Lung (tissue), 12 donors: Measurements from ENCODE around the gene CEP128. TPM values are rescaled to one million over a fixed set of nuclear protein-coding genes. Genes with fewer than 3 reads are reported as not detected.

ENCODE experiments used
- ATAC-seq: fragments of 200-7000 bp; cut with Tn5 transposase; one replicate; pipeline ENCODE4 v1.9.1; 2020; ENCODE audit warnings: moderate number of reproducible peaks; ENCODE audit not compliant: insufficient read depth, low FRiP score
- DNase-seq, 3 donors: peaks; one replicate each; pipeline ENCODE4 v3.0.0-alpha.2; 2013 to 2017
- H3K27ac ChIP-seq, 2 donors: one replicate each; pipeline ENCODE4 v1.5.1; 2013; ENCODE audit warnings: mild to moderate bottlenecking in 2 of 2, moderate library complexity in 2 of 2, control low read depth in 1 of 2, inconsistent platforms in 1 of 2, low read depth in 1 of 2, low read length in 1 of 2
- H3K27me3 ChIP-seq, 3 donors: one replicate each; pipeline ENCODE4 v1.5.1; 2013; ENCODE audit warnings: low read length in 2 of 3; ENCODE audit not compliant: control insufficient read depth in 3 of 3, insufficient read depth in 3 of 3
- H3K36me3 ChIP-seq, 4 donors: one replicate each; pipeline ENCODE4 v1.5.1; 2013; ENCODE audit warnings: low read length in 4 of 4, mild to moderate bottlenecking in 1 of 4, moderate library complexity in 1 of 4; ENCODE audit not compliant: control insufficient read depth in 4 of 4, insufficient read depth in 4 of 4
- H3K4me1 ChIP-seq, 5 donors: one replicate each; pipeline ENCODE4 v1.5.1; 2013; ENCODE audit warnings: low read length in 5 of 5, mild to moderate bottlenecking in 2 of 5, moderate library complexity in 1 of 5; ENCODE audit not compliant: control insufficient read depth in 5 of 5, insufficient read depth in 5 of 5
- H3K4me3 ChIP-seq: one replicate; pipeline ENCODE4 v1.5.1; 2013; ENCODE audit warnings: mild to moderate bottlenecking, control low read depth, moderate library complexity
- H3K9ac ChIP-seq, 2 donors: one replicate each; pipeline ENCODE4 v1.5.1; 2013; ENCODE audit warnings: low read length in 2 of 2, control low read depth in 1 of 2; ENCODE audit not compliant: insufficient read depth in 1 of 2
- H3K9me3 ChIP-seq, 4 donors: one replicate each; pipeline ENCODE4 v1.5.1; 2013; ENCODE audit warnings: low read length in 3 of 4, mild to moderate bottlenecking in 1 of 4, moderate library complexity in 1 of 4; ENCODE audit not compliant: control insufficient read depth in 4 of 4, insufficient read depth in 3 of 4
- CTCF ChIP-seq: IDR thresholded peaks from 2 replicates; pipeline ENCODE4 v1.5.1; 2012; ENCODE audit warnings: mild to moderate bottlenecking; ENCODE audit errors: control extremely low read depth, extremely low read depth
- WGBS, 2 donors: extraction: QIAGEN DNeasy Blood & Tissue Kit; methylation state at CpG; one replicate each; pipeline ENCODE4 v1.1.7; 2013; 5-methylcytosine and 5-hydroxymethylcytosine counted together
- polyA plus RNA-seq, 2 donors: library from polyadenylated mRNA; stranded (reverse); fragments of 200-250 nt; gene quantifications; one replicate each; pipeline ENCODE4 v1.2.1, GENCODE V29; 2013
- total RNA-seq, 2 donors: library from RNA; depleted of rRNA in 1 of 2; stranded (reverse); fragments of >200 nt in 1 of 2; gene quantifications; one replicate each; pipeline ENCODE4 v1.2.1, GENCODE V29; 2014 to 2021
- donor health status: control.
- donor health status: control.
- donor health status: Bipolar disorder and iron deficiency.
- donor health status: healthy.
- donor health status: DM: yes; HTN: yes; CAD: no.

Gene CEP128
- total and polyA plus RNA-seq, 4 donors, result 1.1 to 12.0 (median 6.2) TPM

- H3K4me3 ChIP-seq, result no peak overlapping the region
- WGBS, 2 donors, result 95 to 100% methylated on average over 1 of the region's 1 CpG
- no peaks in the 10 kb centered on the region for H3K9me3 ChIP-seq
- H3K9ac ChIP-seq, result no peak overlapping the region
- H3K27me3 ChIP-seq, result no peaks in the 10 kb centered on the region
- ATAC-seq (no peak), DNase-seq (no peak)
- H3K4me1 ChIP-seq, result no peaks in the 10 kb centered on the region
- H3K36me3 ChIP-seq, result no peaks in the 10 kb centered on the region
- TF ChIP-seq CTCF, result no peak
- no peak overlapping the region for H3K27ac ChIP-seq
These were observed 215.3 kb downstream of the CEP128 start for GRCh38 chr14:80726211-80726610.

- TF ChIP-seq CTCF, result no peak
- 93 to 100% methylated on average over 1 of the region's 1 CpG for WGBS, 2 donors
- Histone ChIP-seq H3K36me3 (no peaks in the 10 kb centered on the region), H3K27me3 (no peaks in the 10 kb centered on the region), H3K9me3 (no peaks in the 10 kb centered on the region), H3K9ac (no peak overlapping the region), H3K4me3 (no peak overlapping the region), H3K4me1 (no peaks in the 10 kb centered on the region), H3K27ac (no peak overlapping the region)
- ATAC-seq, result no peak
- no peak for DNase-seq
These were observed 222.6 kb downstream of the CEP128 start for GRCh38 chr14:80718940-80719339.

- DNase-seq (no peak), ATAC-seq (no peak)
- Histone ChIP-seq H3K36me3 (no peaks in the 10 kb centered on the region), H3K4me3 (no peak overlapping the region), H3K27me3 (no peaks in the 10 kb centered on the region), H3K9me3 (no peaks in the 10 kb centered on the region), H3K9ac (no peak overlapping the region), H3K27ac (no peak overlapping the region), H3K4me1 (no peaks in the 10 kb centered on the region)
- 32 to 69% methylated on average over 4 of the region's 4 CpGs for WGBS, 2 donors
- TF ChIP-seq CTCF, result no peak
These were observed 227.1 kb downstream of the CEP128 start for GRCh38 chr14:80714474-80714873.
